GM19372 (cell line): ENCODE measurements around the gene CHFR.
A peak's percentile ranks its signal among the peaks of the same experiment; 100 is the strongest.
"Not testable (repeated sequence)": the region's sequence is repeated elsewhere in the genome, so short reads cannot be mapped to it uniquely, and the experiment has no call there.

Experiments used
- ATAC-seq: cut with Tn5 transposase; IDR thresholded peaks from one replicate; pipeline ENCODE4 v1.9.1; 2021; ENCODE audit warnings: mild to moderate bottlenecking, low read depth, moderate library complexity; ENCODE audit not compliant: unreplicated experiment

CHFR gene

GRCh38 chr12:132842449-132843045 is 44.9 kb downstream of the CHFR start:
- no peak for ATAC-seq

GRCh38 chr12:132841151-132841550 is 46.3 kb downstream of the CHFR start:
- no peak for ATAC-seq

GRCh38 chr12:132840536-132840935 is 46.9 kb downstream of the CHFR start:
- no peak for ATAC-seq

GRCh38 chr12:132839558-132840235 is 47.7 kb downstream of the CHFR start:
- ATAC-seq, result no peak

GRCh38 chr12:132838410-132839080 is 48.9 kb downstream of the CHFR start:
- no peak for ATAC-seq

- no peak for ATAC-seq
Observed at GRCh38 chr12:132837693-132838409, 49.6 kb downstream of the CHFR start.

- ATAC-seq, result no peak
Observed at GRCh38 chr12:132836795-132837331, 50.5 kb downstream of the CHFR start.

- ATAC-seq, result not testable (repeated sequence)
Observed at GRCh38 chr12:132836230-132836629, 51.2 kb downstream of the CHFR start.

- ATAC-seq, result no peak
Observed at GRCh38 chr12:132835076-132836025, 52.1 kb downstream of the CHFR start.

GRCh38 chr12:132834181-132834711 is 53.2 kb downstream of the CHFR start:
- no peak for ATAC-seq

- ATAC-seq, result no peak
Observed at GRCh38 chr12:132833341-132833740, 54.1 kb downstream of the CHFR start.

- ATAC-seq, result no peak
Observed at GRCh38 chr12:132831771-132832170, 55.6 kb downstream of the CHFR start.

GRCh38 chr12:132828706-132829534 is 58.5 kb downstream of the CHFR start, which contains the start of gene GOLGA3:
GOLGA3 (minus strand) TSS chr12:132828869; CDS start chr12:132822128, 6,741 bp downstream.
- peak; percentile 90 for ATAC-seq

- peak; percentile 26 for ATAC-seq
Observed at GRCh38 chr12:132827763-132828703, 59.4 kb downstream of the CHFR start.

GRCh38 chr12:132825861-132826260 is 61.5 kb downstream of the CHFR start:
- no peak for ATAC-seq

GRCh38 chr12:132825089-132825488 is 62.3 kb downstream of the CHFR start:
- ATAC-seq, result no peak

- ATAC-seq, result no peak
Observed at GRCh38 chr12:132824053-132824452, 63.4 kb downstream of the CHFR start.
